Stimulated activated CD4-positive, alpha-beta T cell treated with anti-CD3 and anti-CD28 coated beads, Interleukin-15, amount 100 ng/mL, for 24 hours (primary cell): ENCODE data around the gene PTOV1.

ENCODE experiments used
- DNase-seq: peaks from one replicate; pipeline ENCODE4 v3.0.0-alpha.2; 2020

The PTOV1 gene

DNA sequence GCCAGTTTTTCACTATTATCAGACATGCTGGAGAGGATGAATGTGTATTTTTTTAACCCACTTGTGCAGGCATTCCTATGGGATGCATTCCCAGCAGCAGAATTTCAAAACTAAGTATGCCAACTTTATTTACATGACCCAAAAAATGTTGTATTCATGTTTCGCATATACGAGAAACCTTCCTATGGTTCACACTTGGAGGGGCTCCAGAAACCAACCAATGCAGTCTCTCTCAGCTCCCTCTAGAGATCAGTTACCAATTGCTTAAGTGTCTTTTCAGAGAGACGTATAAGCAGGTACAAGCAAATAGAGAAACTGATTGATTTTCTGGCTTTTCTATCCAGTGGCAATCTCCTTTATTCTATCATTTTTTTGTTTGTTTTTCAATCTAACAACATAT is 5.5 kb upstream of the PTOV1 start:
- no peak for DNase-seq

DNA sequence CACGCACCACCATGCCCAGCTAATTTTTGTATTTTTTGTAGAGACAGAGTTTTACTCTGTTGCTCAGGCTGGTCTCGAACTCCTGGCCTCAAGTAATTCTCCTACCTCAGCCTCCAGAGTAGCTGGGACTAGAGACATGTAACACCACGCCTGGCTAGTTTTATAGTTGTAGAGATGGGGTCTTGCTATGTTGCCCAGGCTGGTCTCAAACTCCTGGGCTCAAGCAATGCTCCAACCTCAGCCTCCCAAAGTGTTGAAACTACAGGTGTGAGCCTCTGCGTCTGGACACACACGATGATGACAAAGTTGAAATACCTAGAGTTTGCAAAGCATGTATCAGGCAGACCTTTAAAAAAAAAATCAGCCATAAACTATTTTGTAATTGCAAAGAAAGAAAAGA is 4.6 kb upstream of the PTOV1 start:
- DNase-seq, result no peak

DNA sequence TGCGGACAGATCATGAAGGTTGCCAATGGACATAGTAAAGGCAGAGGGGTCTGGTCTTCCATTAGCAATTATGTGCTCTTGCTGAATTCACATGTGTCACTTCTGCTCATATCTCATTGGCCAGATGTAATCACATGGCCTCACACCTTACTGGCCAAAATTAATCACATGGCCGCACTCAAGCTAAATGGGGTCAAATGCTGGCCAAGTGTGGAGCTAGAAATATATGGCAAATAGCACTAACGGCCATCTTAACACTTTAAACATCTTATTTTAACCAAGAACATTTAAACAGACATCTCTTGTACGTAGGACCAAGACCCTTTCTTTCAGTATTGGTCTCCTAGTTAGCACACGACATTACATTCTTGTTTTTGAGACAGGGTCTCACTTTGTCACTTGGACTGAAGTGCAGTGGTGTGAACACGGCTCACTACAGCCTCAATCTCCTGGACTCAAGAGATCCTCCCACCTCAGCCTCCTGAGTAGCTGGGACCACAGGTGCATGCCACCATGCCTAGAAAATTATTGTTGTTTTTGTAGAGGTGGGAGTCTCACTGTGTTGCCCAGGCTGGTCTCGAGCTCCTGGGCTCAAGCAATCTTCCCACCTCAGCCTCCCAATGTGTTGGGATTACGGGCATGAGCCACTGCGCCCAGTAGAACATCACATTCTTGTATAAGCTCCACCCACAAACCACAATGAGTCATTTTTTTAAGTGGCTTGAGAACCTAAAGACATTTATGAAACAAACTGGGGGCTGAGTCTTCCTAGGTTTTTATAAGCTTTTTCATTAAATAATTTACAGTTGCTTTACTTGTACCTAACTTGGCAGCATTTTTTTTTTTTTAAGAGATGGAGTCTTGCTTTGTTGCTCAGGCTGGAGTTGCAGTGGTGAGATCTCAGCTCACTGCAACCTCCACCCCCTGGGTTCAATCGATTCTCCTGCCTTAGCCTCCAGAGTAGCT is 2.9 kb upstream of the PTOV1 start:
- no peak for DNase-seq

DNA sequence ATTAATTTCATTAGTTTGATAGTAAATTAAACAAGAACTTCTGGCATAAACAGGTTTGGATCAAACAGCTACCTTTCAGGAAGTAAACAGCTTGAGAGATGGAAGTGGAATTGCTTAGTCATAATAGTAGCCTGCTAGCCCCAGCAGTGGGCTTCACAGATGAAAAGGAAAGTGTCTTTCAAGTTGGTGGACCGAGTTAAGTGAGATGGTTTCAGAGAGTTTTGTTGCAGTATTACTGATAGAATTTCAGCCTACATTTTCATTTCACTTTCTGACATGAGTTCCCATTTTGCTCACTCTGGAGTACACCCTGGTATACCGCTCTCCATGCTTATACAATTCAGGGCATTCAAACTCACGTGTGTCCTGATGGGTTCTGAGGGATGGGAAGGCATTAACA is 2.0 kb upstream of the PTOV1 start:
- no peak for DNase-seq

DNA sequence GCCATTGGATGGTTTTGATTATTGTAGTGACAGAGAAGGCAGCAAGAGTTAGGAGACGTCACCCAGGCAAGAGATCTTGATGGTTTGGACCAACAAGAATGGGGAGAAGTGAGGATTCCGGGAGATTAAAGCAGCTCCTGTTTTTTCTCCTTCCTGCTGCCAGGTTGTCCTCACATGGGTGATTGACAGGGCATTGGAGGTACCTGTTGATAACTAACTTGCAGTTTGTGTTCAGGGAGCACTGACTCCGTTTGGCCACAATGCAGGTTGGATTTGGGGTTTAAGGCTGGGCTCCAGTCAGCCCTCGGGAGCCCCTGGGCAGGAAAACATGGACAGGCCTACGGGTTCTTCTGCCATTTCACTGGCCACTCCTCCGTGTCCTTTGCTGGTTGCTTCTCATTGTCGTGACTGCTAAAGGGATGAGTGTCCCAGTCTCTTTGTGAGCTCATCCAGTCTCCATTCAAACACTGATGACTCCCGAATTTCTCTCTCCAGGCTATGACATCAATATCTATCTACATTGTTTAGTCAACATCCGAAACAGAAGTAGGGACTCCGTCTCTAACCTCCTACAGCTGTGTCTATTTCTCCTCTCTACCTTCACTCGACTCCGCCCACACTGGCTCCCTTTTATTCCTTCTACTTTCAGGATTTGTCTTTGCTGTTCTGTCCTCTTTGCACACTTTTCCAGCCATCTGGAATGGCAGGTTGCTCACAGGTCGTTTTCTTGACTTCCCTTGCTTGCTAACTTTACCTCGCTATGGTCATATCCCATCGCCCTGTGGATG is 1.3 kb upstream of the PTOV1 start:
- no peak for DNase-seq

DNA sequence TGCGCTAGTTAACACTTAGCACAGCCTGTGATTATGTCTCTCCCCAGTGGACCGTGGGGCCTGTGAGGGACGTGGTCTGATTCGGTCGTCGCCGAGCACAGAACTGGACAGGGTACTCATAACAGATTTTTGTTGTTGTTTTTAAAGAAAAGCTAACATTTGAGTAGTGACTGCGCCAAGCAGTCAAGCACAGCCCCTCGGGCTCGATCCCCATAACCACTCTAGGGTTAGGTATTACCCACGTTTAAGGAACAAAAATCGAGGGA is 805 bp upstream of the PTOV1 start:
- no peak for DNase-seq

DNA sequence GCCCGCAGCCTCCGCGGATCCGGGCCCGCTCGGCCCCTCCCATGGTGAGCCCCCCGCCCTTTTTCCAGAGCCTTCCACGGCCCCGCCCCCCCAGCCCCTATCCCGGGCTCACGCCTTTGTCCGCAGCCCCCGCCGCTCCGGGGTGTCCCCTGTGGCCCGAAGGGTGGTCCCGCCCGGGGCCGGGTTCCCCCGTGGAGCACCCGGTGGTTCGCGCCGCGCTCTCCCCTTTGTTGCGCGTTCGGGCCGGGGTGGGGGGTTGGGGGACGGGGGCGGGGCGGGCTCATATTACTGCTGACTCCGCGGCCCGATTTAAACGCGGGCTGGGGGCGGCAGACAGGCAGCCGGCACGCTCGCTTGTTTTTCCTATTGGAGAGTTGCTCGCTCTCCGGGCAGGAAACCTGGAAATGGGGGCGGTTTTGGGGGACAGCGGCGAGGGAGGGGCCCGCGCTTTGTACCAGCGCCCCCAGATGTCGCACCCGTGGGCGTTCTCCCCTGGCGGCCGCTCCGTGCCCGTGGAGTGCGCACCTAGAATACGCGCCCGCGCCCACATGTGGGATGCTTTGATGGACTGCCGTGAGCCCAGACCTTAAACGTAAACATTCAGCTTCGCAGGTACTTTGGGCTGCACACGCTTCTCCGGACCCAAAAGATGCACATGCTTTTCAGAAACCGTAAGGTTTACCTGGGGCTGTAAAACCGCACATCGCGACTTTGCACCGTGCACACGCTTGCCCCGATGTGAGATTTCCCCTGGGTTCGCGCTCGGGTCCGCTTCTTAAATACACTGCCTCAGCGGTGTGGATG is 699 bp downstream of the PTOV1 start:
- DNase-seq, result peak; percentile 50

DNA sequence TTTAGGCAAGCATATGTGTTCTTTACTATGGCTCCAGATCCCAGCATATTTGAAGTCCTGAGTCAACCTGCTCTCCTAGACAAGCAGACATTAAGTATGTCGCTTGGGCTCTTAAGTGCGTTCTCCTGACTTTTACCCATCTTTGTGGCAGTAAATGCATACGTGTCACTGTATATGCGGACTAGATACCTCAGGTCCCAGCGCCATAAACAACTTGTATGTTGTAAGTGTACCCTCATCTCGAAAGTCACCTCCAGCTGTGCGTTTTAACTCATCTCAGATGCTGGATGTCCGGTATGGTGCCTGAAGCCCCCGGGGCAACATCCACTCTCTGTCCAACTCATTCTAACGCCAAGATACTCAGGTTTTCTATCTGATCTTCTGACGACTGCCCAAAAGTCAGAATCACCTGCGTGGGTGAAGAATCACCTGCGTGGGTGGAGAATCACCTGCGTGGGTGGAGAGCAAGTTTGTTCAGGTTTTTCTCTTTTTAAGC is 1.7 kb downstream of the PTOV1 start:
- DNase-seq, result no peak

DNA sequence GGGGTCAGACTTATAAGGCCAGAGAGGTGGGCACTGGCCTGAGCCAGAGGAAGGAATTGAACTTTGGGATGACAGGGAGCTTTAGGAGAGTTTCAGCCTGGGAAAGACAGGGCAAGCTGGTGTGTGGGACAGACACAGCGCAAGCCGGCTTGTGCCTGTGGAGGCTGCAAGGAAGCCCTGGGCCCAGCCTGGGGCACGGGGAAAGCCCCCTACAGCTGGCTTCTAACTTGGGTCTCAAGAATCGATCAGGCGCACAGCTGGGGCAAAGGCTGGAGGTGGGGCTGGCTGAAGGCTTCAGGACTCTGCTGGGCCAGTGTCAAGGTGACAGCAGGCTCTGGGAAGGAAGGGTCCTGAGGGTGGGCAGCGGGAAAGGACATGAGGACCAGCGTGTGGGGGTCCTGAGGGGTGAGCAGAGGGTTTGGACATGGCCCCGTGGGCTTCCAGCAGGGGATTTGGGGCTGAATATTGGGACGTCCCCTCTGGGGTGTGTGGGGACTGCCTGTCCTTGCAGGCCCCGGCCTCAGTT is 3.0 kb downstream of the PTOV1 start:
- DNase-seq, result no peak

DNA sequence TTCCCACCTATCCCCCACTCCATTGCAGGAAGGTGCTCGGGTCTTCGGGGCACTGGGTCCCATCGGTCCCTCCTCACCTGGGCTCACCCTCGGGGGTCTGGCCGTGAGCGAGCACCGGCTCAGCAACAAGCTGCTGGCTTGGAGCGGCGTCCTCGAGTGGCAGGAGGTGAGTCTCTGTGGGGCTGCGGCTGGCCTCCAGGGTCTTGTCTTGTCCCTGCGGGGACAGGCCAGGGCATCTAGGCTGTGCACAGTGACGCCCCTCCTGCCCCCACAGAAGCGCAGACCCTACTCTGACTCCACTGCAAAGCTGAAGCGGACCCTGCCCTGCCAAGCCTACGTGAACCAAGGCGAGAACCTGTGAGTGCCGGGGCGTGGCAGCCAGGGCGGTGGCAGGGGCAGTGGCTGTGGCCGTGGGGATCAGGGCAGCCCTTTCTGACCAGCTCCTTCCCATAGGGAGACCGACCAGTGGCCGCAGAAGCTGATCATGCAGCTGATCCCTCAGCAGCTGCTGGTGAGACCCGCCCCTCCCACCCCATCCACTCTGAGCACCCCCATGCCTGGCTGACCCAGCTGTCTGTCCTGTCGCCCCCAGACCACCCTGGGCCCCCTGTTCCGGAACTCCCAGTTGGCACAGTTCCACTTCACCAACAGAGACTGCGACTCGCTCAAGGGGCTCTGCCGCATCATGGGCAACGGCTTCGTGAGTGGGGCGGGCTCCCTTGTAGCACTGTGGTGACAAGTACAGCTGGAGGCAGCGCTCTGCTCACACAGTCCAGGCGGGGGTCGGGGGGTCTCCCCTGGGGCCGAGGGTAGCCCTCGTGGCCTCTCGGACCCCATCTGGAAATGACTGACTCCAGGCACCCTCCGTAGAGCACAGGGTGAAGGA is 3.7 kb downstream of the PTOV1 start:
- no peak for DNase-seq

DNA sequence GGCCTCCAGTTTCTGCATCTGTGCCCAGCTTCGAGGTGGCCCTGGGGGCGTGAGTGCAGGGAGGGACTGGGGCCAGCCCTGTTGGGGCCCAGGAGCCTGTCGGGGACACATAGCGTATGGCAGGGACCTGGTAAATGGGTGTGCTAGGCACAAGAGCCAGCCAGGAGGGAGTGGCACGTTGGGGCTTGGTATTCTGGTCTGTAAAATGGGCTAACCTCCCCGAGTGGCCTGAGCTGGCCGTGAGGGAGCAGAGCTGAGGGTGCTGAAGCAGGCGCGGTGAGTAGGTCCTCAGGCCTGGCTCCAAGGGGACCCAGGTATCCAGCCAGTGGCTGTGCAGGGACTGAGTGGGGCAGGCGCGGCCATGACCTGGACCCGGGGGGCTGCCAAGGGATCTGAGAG is 4.3 kb downstream of the PTOV1 start:
- no peak for DNase-seq

DNA sequence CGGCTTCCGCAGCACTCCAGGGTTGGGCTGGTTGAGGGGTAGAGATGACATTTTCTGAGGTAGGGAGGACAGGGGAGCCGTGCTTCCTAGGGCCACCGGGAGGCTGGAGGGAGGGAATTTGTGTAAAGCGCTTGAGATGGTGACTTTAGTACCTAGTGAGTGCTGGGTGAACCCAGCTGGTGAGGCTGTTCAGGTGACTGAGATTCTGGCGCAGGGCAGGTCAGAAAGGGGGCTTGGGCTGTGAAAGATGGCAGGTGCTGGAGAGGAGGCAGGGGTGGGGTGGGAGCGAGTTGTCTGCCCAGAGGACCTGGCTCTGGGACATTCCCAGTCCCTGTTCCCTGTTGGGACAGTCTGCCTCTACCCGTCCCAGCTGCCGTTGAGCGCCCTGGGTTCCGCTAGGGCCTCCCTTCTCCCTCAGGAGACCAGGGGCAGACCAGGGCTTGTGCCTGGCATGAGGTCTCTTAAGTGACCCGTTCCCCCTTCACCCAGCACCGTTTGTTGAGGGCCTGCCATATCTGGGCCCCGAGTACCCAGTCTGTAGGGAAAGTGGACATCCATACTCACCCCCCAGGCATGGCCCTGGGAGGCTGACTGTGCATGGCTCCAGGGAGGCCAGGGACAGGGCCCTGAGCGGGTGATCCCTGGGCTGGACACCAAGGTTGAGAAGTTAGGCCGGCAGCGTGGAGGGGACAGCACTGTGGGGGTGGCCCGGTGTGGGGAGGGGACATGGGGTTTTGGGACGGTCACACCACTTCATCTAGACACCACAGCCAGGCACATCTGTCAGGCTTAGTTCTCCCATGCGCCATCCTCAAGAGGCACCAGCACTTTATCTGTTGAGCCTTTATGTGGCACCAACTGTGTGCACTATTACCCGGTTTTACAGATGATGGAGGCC is 5.0 kb downstream of the PTOV1 start:
- no peak for DNase-seq

DNA sequence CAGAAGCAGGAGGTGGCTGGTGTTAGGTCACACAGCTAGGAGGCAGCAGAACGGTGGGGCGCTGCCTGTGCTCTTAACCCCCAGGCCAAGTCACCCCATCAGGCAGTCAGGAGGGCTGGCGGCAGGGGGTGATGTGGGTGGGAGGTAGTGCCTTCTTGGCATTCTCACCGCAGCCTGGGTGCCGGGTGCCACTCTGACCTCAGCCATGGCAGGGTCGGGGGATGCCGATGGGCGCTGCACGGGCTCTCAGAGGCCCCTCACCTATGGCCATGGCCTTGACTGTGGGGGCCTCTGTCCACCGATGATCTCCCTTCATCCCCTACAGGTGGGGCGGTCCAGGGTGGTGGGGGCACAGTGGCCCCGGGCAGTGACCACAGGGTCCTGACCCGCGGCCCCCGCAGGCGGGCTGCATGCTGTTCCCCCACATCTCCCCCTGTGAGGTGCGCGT is 5.6 kb downstream of the PTOV1 start:
- DNase-seq, result no peak

DNA sequence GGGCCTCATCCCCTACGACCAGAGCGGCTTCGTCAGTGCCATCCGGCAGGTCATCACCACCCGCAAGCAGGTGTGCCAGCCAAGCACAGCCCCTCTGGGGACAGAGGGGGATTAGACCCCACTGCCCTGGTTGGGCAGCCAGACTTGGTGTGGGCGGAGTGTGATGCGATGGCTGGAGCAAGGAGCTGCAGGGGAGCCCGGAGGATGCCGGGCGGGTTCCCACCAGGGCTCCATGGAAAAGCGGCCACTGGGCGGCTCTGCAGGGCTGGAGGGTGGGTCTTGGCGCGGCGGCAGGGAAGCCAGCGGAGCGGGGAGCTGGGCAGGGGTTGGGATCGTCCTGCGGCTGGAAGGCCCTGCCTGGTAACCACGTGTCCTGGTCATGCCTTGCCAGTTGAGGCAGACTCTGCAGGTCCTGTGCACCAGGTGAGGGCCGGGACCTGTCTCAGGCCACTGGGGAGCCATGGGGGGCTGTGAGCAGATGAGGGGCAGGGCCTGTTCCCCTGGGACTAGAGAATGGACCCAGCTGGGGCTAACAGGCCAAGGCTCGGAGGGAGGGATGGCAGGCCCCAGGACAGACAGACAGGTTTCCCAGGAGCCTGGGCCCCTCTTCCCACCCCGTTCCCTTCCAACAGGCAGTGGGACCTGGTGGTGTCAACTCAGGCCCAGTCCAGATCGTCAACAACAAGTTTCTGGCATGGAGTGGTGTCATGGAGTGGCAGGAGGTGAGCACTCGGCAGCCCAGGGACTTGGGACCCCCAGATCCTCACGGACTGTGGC is 6.3 kb downstream of the PTOV1 start:
- no peak for DNase-seq

DNA sequence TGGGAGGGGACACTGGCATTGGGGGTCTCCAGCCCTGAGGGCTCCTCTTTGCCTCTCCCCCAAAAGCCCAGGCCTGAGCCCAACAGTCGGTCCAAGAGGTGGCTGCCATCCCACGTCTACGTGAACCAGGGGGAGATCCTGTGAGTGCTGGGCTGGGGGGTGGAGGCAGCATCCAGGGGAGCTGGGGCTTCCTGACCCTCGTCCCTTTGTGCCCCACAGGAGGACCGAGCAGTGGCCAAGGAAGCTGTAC is 6.8 kb downstream of the PTOV1 start:
- DNase-seq, result no peak

DNA sequence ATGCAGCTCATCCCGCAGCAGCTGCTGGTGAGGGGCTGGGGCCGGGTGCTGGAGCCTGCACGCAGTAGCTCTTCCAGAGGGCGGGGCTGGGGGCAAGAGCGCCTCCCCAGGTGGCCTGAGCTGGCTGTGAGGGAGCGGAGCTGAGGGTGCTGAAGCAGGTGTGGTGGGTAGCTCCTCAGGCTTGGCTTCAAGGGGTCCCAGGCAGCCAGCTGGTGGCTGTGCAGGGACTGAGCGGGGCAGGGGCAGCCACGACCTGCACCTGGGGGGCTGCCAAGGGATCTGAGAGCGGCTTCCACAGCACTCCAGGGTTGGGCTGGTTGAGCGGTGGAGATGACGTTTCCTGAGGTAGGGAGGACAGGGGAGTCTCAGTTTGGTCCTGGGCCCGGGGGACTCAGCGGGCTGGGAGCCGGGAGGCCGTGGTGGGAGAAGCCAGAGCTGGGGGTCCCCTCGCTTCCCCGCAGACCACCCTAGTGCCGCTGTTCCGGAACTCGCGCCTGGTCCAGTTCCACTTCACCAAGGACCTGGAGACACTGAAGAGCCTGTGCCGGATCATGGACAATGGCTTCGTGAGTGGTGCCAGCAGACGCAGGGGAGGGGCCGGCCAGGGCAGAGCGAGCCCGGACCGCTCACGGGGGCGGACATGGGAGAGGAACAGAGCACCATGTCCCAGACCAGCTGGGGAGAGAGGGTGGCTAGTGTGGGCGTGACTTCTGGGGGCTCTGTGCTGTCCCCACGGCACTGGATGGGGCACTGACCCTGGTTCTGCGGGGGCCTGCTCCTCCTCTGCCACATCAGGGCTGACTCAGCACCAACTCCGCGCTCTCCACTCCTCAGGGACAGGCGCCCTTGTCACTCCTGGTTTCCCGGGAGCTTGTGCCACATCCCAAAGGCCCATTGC is 7.4 kb downstream of the PTOV1 start:
- no peak for DNase-seq

DNA sequence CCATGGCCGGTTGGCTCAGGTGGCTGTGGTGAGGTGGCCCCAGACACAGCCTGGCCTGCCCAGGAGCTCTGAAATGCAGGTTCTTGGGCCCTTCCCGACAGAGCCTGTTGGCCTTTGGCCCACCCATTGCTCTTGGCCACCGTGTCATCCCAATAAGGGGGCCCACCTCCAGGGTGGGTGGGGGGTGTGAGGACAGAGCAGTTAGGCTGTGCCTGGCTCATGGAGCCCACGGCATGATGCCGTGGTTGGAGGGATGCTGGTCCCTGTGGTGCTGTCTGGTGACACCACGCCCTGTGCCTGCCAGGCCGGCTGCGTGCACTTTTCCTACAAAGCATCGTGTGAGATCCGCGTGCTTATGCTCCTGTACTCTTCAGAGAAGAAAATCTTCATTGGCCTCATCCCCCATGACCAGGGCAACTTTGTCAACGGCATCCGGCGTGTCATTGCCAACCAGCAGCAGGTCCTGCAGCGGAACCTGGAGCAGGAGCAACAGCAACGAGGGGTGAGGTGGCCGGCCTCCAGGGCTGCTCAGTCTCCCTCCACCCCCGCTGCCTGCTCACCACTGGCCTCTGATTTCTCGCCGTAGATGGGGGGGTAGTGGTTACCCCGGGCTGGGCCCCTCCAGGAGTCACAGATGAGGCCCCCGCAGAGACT is 8.8 kb downstream of the PTOV1 start:
- no peak for DNase-seq

DNA sequence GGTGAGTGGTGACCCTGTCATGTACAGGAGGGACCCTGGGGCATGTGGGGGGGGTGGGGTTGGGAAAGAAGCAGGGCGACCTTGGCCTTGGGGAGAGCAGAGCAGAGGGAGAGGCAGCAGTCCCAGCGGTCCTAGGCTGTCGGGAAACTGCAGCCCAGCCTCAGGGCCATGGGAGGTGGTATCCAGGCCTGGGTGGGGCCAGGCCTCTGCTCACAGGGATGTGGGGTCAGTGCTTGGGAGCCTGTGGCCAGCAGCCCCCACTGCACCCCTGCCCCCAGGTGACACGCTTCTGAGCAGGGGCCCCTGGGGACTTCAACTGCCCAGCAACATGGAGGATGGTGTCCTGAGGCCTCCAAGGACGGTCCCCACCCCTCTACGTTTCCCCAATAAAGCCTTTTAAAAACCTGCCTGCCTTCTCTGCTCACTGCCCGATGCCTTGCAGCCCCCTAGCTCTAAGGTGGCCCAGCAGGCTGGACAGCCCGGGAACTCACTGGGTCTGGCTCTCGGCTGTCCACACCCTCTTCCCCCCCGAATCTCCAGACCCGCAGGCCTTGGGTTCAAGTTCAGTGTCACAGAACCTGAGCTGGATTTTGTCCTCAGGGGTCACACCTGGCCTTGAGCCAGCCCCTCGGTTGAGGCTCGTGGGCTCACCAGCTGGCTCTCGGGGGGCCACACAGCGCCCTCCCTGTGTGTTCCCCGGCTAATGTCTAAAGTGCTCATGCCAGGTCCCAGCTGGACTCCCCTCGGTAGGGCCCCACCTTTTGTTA is 9.6 kb downstream of the PTOV1 start:
- DNase-seq, result no peak
